B cell (primary cell): ENCODE results near the gene SMNDC1. TPM values are rescaled to one million over a fixed set of nuclear protein-coding genes. Genes with fewer than 3 reads are reported as not detected.

Experiments used
- ATAC-seq: fragments of 200-7000 bp; cut with Tn5 transposase; one replicate; pipeline ENCODE4 v1.10.0; 2021; ENCODE audit warnings: low read depth, mild to moderate bottlenecking, moderate number of reproducible peaks, moderate library complexity
- CTCF ChIA-PET: fragments of 350-600 bp; sonication (Branson Sonifier 250); formaldehyde crosslinking; loops from one replicate; lab custom pipeline; 2021; ENCODE audit warnings: antibody characterized with exemption, inconsistent platforms; lab: Charles Lee
- POLR2A ChIA-PET: fragments of 350-600 bp; sonication (Branson Sonifier 250); formaldehyde crosslinking; loops from one replicate; lab custom pipeline; 2021; ENCODE audit warnings: antibody characterized with exemption; lab: Charles Lee
- DNase-seq: peaks from one replicate; pipeline ENCODE4 v3.0.0; 2013
- H2AFZ ChIP-seq: 2 replicates; pipeline ENCODE4 v1.6.1; 2012; ENCODE audit warnings: mild to moderate bottlenecking, low read depth, low read length; ENCODE audit not compliant: insufficient read depth, poor library complexity, severe bottlenecking
- H3K27ac ChIP-seq, 2 donors: 1 replicate in 1 of 2; 2 replicates in 1 of 2; pipeline ENCODE4 v1.5.1; 2012 to 2013; ENCODE audit warnings: low read length in 2 of 2, mild to moderate bottlenecking in 2 of 2, moderate library complexity in 1 of 2
- H3K27me3 ChIP-seq, 4 experiments: fragments of 200-600 bp in 1 of 4; sonication (generic) in 1 of 4; replicated peaks in 1 of 4; 1 replicate in 2 of 4; 2 replicates in 2 of 4; pipeline versions ENCODE4 v1.6.1 to v1.7.0; 2013 to 2016; ENCODE audit warnings: low read length in 3 of 4, mild to moderate bottlenecking in 2 of 4, mixed read lengths in 1 of 4, moderate library complexity in 1 of 4; ENCODE audit not compliant: insufficient read depth in 4 of 4, control insufficient read depth in 3 of 4; ENCODE audit errors: control extremely low read depth in 1 of 4
- H3K36me3 ChIP-seq, 2 experiments: replicated peaks in 1 of 2; 1 replicate in 1 of 2; 2 replicates in 1 of 2; pipeline versions ENCODE4 v1.6.1 to v1.7.1; 2013; ENCODE audit warnings: low read length in 1 of 2; ENCODE audit not compliant: insufficient read depth in 2 of 2, control insufficient read depth in 1 of 2; ENCODE audit errors: control extremely low read depth in 1 of 2, extremely low read depth in 1 of 2
- H3K4me1 ChIP-seq, 2 donors: fragments of 200-600 bp in 1 of 2; sonication (generic) in 1 of 2; 1 replicate in 1 of 2; 2 replicates in 1 of 2; pipeline versions ENCODE4 v1.5.1 to v1.6.1; 2013 to 2017; ENCODE audit warnings: low read length in 2 of 2; ENCODE audit not compliant: control insufficient read depth in 2 of 2, insufficient read depth in 2 of 2
- H3K4me2 ChIP-seq: replicated peaks from 2 replicates; pipeline ENCODE3; 2012; ENCODE audit warnings: mild to moderate bottlenecking, low read depth, low read length; ENCODE audit not compliant: poor library complexity, severe bottlenecking
- H3K4me3 ChIP-seq, 5 experiments: fragments of 200-600 bp in 1 of 5; sonication (generic) in 1 of 5; 1 replicate in 3 of 5; 2 replicates in 2 of 5; pipeline versions ENCODE4 v1.5.1 to v1.7.0; 2011 to 2016; ENCODE audit warnings: low read length in 4 of 5, mild to moderate bottlenecking in 4 of 5, low read depth in 2 of 5, control low read depth in 1 of 5, moderate library complexity in 1 of 5; ENCODE audit not compliant: insufficient read depth in 1 of 5; ENCODE audit errors: control extremely low read depth in 1 of 5, extremely low read depth in 1 of 5
- H3K79me2 ChIP-seq: fragments of 200-600 bp; sonication (generic); one replicate; pipeline ENCODE4 v1.6.0; 2016; ENCODE audit warnings: low read length; ENCODE audit not compliant: control insufficient read depth, insufficient read depth
- H3K9ac ChIP-seq: fragments of 200-600 bp; sonication (generic); 2 replicates; pipeline ENCODE4 v1.6.1; 2017; ENCODE audit warnings: mild to moderate bottlenecking, low read length, moderate library complexity
- H3K9me3 ChIP-seq, 3 donors: one replicate each; pipeline versions ENCODE4 v1.6.1 to v1.7.1; 2013; ENCODE audit warnings: low read length in 2 of 3; ENCODE audit not compliant: control insufficient read depth in 2 of 3, insufficient read depth in 1 of 3; ENCODE audit errors: control extremely low read depth in 1 of 3
- H4K20me1 ChIP-seq: 2 replicates; pipeline ENCODE4 v1.6.0; 2012; ENCODE audit warnings: mild to moderate bottlenecking, low read length; ENCODE audit not compliant: insufficient read depth, control insufficient read depth, poor library complexity, severe bottlenecking
- H3K27ac Mint-ChIP-seq: one replicate; pipeline ENCODE4 v1.8.0; 2021; ENCODE audit warnings: mixed read lengths
- H3K27me3 Mint-ChIP-seq: one replicate; pipeline ENCODE4 v1.8.0; 2021; ENCODE audit warnings: mixed read lengths
- H3K4me1 Mint-ChIP-seq: one replicate; pipeline ENCODE4 v1.8.0; 2021; ENCODE audit warnings: mixed read lengths
- H3K4me3 Mint-ChIP-seq: one replicate; pipeline ENCODE4 v1.8.0; 2021; ENCODE audit warnings: mixed read lengths
- H3K9me3 Mint-ChIP-seq: one replicate; pipeline ENCODE4 v1.8.0; 2022; ENCODE audit warnings: mixed read lengths; ENCODE audit not compliant: insufficient read depth
- CTCF ChIP-seq: fragments of 200-600 bp; IDR thresholded peaks from one replicate; pipeline ENCODE4 v1.8.0; 2022; ENCODE audit warnings: antibody characterized with exemption, mild to moderate bottlenecking
- EZH2 ChIP-seq: IDR thresholded peaks from 2 replicates; pipeline ENCODE4 v1.6.1; 2012; ENCODE audit warnings: borderline replicate concordance, low read depth, mild to moderate bottlenecking, moderate library complexity, low read length; ENCODE audit not compliant: insufficient read depth, poor library complexity, severe bottlenecking
- WGBS: methylation state at CpG from one replicate; pipeline ENCODE4 v1.1.5; 2013; ENCODE audit warnings: missing lambda C conversion rate; ENCODE audit not compliant: insufficient coverage; 5-methylcytosine and 5-hydroxymethylcytosine counted together
- intact Hi-C: fragments of 100-400 bp; cut with micrococcal nuclease; formaldehyde crosslinking; loops from one replicate; pipeline ENCODE4 v1.10.0; 2022
- polyA minus RNA-seq: library from RNA; depleted of rRNA, polyadenylated mRNA; stranded (reverse); fragments of >200 nt; gene quantifications from 2 replicates; pipeline ENCODE4 v1.2.3, GENCODE V29; 2012
- polyA plus RNA-seq: library from polyadenylated mRNA; depleted of rRNA; stranded (reverse); fragments of >200 nt; gene quantifications from 2 replicates; pipeline ENCODE4 v1.2.3, GENCODE V29; 2012
- total RNA-seq, 2 donors: library from RNA; stranded (reverse); fragments of 120-200 nt in 1 of 2; gene quantifications; 1 replicate in 1 of 2; 2 replicates in 1 of 2; pipeline versions ENCODE4 v1.2.3 to v1.2.4, GENCODE V29; 2013 to 2022

Gene SMNDC1
- total RNA-seq (34.4 and 36.0 TPM in 2 replicates), polyA plus RNA-seq (12.1 and 26.6 TPM in 2 replicates), polyA minus RNA-seq (4.9 and 8.8 TPM in 2 replicates)
- total RNA-seq (2013) = 10.4 TPM

- peak within 1 kb of the TSS; percentile 64 to 89 (median 79) for H3K4me3 ChIP-seq
- H3K4me1 ChIP-seq = peaks cover 20 to 24% of the 10 kb centered on the region in 2 donors
- Mint-ChIP-seq H3K4me3 (peak within 1 kb of the TSS; percentile 98), H3K4me1 (peaks cover 43% of the 10 kb centered on the region), H3K27me3 (no peaks in the 10 kb centered on the region), H3K9me3 (no peaks in the 10 kb centered on the region), H3K27ac (peak within 1 kb of the TSS; percentile 99)
- H3K4me2 ChIP-seq = peak within 1 kb of the TSS; percentile 92
- TF ChIP-seq EZH2 (no peak), CTCF (no peak)
- H3K27ac ChIP-seq = peak within 1 kb of the TSS; percentile 76 to 91
- ATAC-seq = peak; percentile 93
- peaks cover 3 to 23% of the 10 kb centered on the region in 2 experiments for H3K36me3 ChIP-seq
- intact Hi-C loops = loop anchor here (1.0 to 10.0 kb wide), 7 partner anchors 51 to 560 kb away; partner anchors contain the start of genes ADD3 and SMC3
- peak; percentile 98 for DNase-seq
- H3K9ac ChIP-seq = peak within 1 kb of the TSS; percentile 89
- under 1% methylated on average over 31 of the region's 42 CpGs for WGBS
- ChIA-PET POLR2A (interaction anchor here (0.6 to 2.1 kb wide), 13 partner anchors 22 to 614 kb away, joined by 3 to 14 read pairs (median 4); partner anchors contain the start of genes BBIP1 and SHOC2), CTCF (interaction anchor here (0.7 to 8.0 kb wide), 32 partner anchors 9 to 421 kb away, joined by 3 to 143 read pairs (median 4); partner anchors contain the start of gene SMC3)
- H2AFZ ChIP-seq = peak within 1 kb of the TSS; percentile 90
- no peaks in the 10 kb centered on the region for H3K9me3 ChIP-seq
- no peaks in the 10 kb centered on the region for H3K27me3 ChIP-seq
- peaks cover 38% of the 10 kb centered on the region for H3K79me2 ChIP-seq
- peaks cover 35% of the 10 kb centered on the region for H4K20me1 ChIP-seq
Observed at GRCh38 chr10:110304780-110305421, at the start of gene SMNDC1. SMNDC1 (minus strand) TSS chr10:110304920; CDS start chr10:110303587, 1,333 bp downstream.
